Ovary (tissue), 3 donors: Measurements from ENCODE around the gene PLIN1.

Experiments
- CTCF ChIP-seq, 3 donors: fragments of 450-650 bp in 2 of 3; fragments of 200-600 bp in 1 of 3; IDR thresholded peaks; one replicate each; pipeline versions ENCODE4 v1.5.1 to v1.8.0; 2016 to 2022; ENCODE audit warnings: antibody characterized with exemption in 3 of 3, mild to moderate bottlenecking in 1 of 3
- POLR2A ChIP-seq: fragments of 450-650 bp; IDR thresholded peaks from one replicate; pipeline ENCODE4 v1.6.1; 2017; ENCODE audit warnings: antibody characterized with exemption, mild to moderate bottlenecking, moderate library complexity
- donor health status: DM: no; HTN: no; CAD: no.

GRCh38 chr15:89656116-89656815, 22.9 kb downstream of the PLIN1 start:
- TF ChIP-seq CTCF (IDR thresholded peaks at IDR 0.05) (no peak), POLR2A (no peak)
